Bronchial epithelial cell (primary cell): Measurements from ENCODE around the gene AKT3. TPM values are rescaled to one million over a fixed set of nuclear protein-coding genes. Genes with fewer than 3 reads are reported as not detected.
A peak's percentile ranks its signal among the peaks of the same experiment; 100 is the strongest.

Source experiments
- DNase-seq: peaks from one replicate; pipeline ENCODE4 v3.0.0-alpha.2; 2010; ENCODE audit warnings: low read depth
- FAIRE-seq: peaks from 2 replicates; lab custom pipeline; 2011; peaks lifted over from hg19 to GRCh38; lab: Jason Lieb, UNC
- H3K27me3 ChIP-seq: 2 replicates; pipeline ENCODE4 v1.5.1; 2011; ENCODE audit warnings: low read length; ENCODE audit not compliant: control insufficient read depth, insufficient read depth
- H3K36me3 ChIP-seq: 2 replicates; pipeline ENCODE4 v1.5.1; 2011; ENCODE audit warnings: low read length; ENCODE audit not compliant: control insufficient read depth, insufficient read depth
- H3K4me3 ChIP-seq: 2 replicates; pipeline ENCODE4 v1.5.1; 2011; ENCODE audit warnings: mild to moderate bottlenecking, low read depth, low read length, control low read depth
- CTCF ChIP-seq: IDR thresholded peaks from 2 replicates; pipeline ENCODE4 v1.5.1; 2011; ENCODE audit warnings: mild to moderate bottlenecking, moderate library complexity, low read length, control low read depth, inconsistent platforms; ENCODE audit not compliant: insufficient read depth, severe bottlenecking
- total RNA-seq: library from RNA; depleted of rRNA; stranded (reverse); fragments of >200 nt; gene quantifications from 2 replicates; pipeline ENCODE4 v1.2.1, GENCODE V29; 2014

Gene AKT3
- total RNA-seq, 1 donor from 2014 or later = 7.9 TPM

GRCh38 chr1:243564814-243565213, 285.2 kb downstream of the AKT3 start:
- no peaks in the 10 kb centered on the region for H3K27me3 ChIP-seq
- DNase-seq (no peak), FAIRE-seq (no peak)
- TF ChIP-seq CTCF = no peak
- no peak overlapping the region for H3K4me3 ChIP-seq
- H3K36me3 ChIP-seq = no peaks in the 10 kb centered on the region

- Histone ChIP-seq H3K27me3 (no peaks in the 10 kb centered on the region), H3K36me3 (no peaks in the 10 kb centered on the region), H3K4me3 (no peak overlapping the region)
- no peak for DNase-seq
- no peak for TF ChIP-seq CTCF
- FAIRE-seq = no peak
Measured at GRCh38 chr1:243563732-243564131, 286.3 kb downstream of the AKT3 start.

GRCh38 chr1:243562473-243562872, 287.6 kb downstream of the AKT3 start:
- Histone ChIP-seq H3K36me3 (no peaks in the 10 kb centered on the region), H3K4me3 (no peak overlapping the region), H3K27me3 (no peaks in the 10 kb centered on the region)
- DNase-seq (no peak), FAIRE-seq (no peak)
- no peak for TF ChIP-seq CTCF

GRCh38 chr1:243561588-243562319, 288.3 kb downstream of the AKT3 start:
- no peak for TF ChIP-seq CTCF
- no peaks in the 10 kb centered on the region for H3K36me3 ChIP-seq
- peak; percentile 62 for FAIRE-seq

GRCh38 chr1:243559575-243560162, 290.4 kb downstream of the AKT3 start:
- Histone ChIP-seq H3K27me3 (no peaks in the 10 kb centered on the region), H3K36me3 (no peaks in the 10 kb centered on the region), H3K4me3 (no peak overlapping the region)
- FAIRE-seq = no peak
- peak; percentile 76 for DNase-seq
- TF ChIP-seq CTCF = no peak

More at GRCh38 chr1:243561588-243562319, 288.3 kb downstream of the AKT3 start:
- H3K27me3 ChIP-seq = no peaks in the 10 kb centered on the region
- no peak overlapping the region for H3K4me3 ChIP-seq
- no peak for DNase-seq

- no peak for FAIRE-seq
- H3K27me3 ChIP-seq = no peaks in the 10 kb centered on the region
- no peaks in the 10 kb centered on the region for H3K36me3 ChIP-seq
- H3K4me3 ChIP-seq = no peak overlapping the region
- no peak for DNase-seq
- TF ChIP-seq CTCF = no peak
Measured at GRCh38 chr1:243558576-243558975, 291.5 kb downstream of the AKT3 start.
